Calu3 (cell line): ENCODE results near the gene RPL28. TPM values are rescaled to one million over a fixed set of nuclear protein-coding genes. Genes with fewer than 3 reads are reported as not detected.
A peak's percentile ranks its signal among the peaks of the same experiment; 100 is the strongest.

Experiments
- BruUV-seq: library from RNA; stranded (reverse); fragments of 400-500 nt; replicated peaks from 2 replicates; lab custom pipeline; 2021; lab: Mats Ljungman, UMichigan
- CTCF ChIA-PET: fragments of 300-600 bp; sonication (Branson Sonifier 250); formaldehyde crosslinking; loops from one replicate; lab custom pipeline; 2022; ENCODE audit warnings: antibody characterized with exemption; lab: Charles Lee
- DNase-seq: peaks from one replicate; pipeline ENCODE4 v3.0.0; 2022
- H3K27ac Mint-ChIP-seq: one replicate; pipeline ENCODE4 v1.8.0; 2022; ENCODE audit warnings: mixed read lengths; ENCODE audit not compliant: unreplicated experiment
- H3K27me3 Mint-ChIP-seq: one replicate; pipeline ENCODE4 v1.8.0; 2022; ENCODE audit warnings: mixed read lengths; ENCODE audit not compliant: unreplicated experiment
- H3K36me3 Mint-ChIP-seq: one replicate; pipeline ENCODE4 v1.8.0; 2022; ENCODE audit warnings: mild to moderate bottlenecking, moderate library complexity, mixed read lengths; ENCODE audit not compliant: insufficient read depth, unreplicated experiment
- H3K4me1 Mint-ChIP-seq: one replicate; pipeline ENCODE4 v1.8.0; 2022; ENCODE audit warnings: mild to moderate bottlenecking, low read depth, mixed read lengths; ENCODE audit not compliant: unreplicated experiment
- H3K4me3 Mint-ChIP-seq: one replicate; pipeline ENCODE4 v1.8.0; 2022; ENCODE audit warnings: mild to moderate bottlenecking, low read depth, moderate library complexity, mixed read lengths; ENCODE audit not compliant: unreplicated experiment
- H3K9me3 Mint-ChIP-seq: one replicate; pipeline ENCODE4 v1.8.0; 2022; ENCODE audit warnings: low read depth, mixed read lengths; ENCODE audit not compliant: unreplicated experiment
- intact Hi-C: fragments of 100-400 bp; cut with micrococcal nuclease; formaldehyde crosslinking; loops from one replicate; pipeline ENCODE4 v1.10.0; 2022; ENCODE audit not compliant: unreplicated experiment
- total RNA-seq: library from RNA; stranded (reverse); gene quantifications from 2 replicates; pipeline ENCODE4 v1.2.3, GENCODE V29; 2022
- TF ChIP-seq, protein P1 (sequence below): fragments of 200-600 bp; IDR thresholded peaks from one replicate; pipeline ENCODE4 v1.8.0; 2022; ENCODE audit warnings: antibody characterized with exemption; ENCODE audit not compliant: unreplicated experiment

Gene RPL28
- total RNA-seq, 1 experiment from 2014 or later = 1,520 TPM

DNA sequence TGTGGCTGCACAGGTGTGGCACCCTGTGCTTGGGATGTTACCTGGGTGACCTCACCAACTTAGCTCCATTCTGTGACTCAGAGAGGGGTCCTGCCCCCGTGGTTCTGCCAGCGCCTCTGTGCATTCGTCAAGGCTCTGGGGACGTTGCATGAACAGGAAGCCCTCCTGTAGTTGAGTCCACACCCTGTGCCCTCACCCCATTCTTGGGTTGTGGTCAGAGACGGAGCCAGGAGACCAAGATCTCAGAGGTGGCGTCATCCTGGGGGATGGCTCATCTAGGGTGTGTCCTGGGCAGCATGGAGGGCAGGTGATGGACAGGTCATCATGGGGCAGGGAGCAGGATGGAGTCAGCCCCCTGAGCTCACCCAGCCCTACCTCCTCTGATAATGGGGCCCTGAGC lies 33.7 kb upstream of the RPL28 start:
- Mint-ChIP-seq H3K27me3 (peaks cover 62% of the 10 kb centered on the region), H3K9me3 (no peaks in the 10 kb centered on the region), H3K27ac (peak overlapping the region; percentile 63), H3K4me3 (peak overlapping the region; percentile 79), H3K36me3 (peaks cover 29% of the 10 kb centered on the region), H3K4me1 (peaks cover 33% of the 10 kb centered on the region)
- peak; percentile 67 for DNase-seq
- TF ChIP-seq, protein P1, sequence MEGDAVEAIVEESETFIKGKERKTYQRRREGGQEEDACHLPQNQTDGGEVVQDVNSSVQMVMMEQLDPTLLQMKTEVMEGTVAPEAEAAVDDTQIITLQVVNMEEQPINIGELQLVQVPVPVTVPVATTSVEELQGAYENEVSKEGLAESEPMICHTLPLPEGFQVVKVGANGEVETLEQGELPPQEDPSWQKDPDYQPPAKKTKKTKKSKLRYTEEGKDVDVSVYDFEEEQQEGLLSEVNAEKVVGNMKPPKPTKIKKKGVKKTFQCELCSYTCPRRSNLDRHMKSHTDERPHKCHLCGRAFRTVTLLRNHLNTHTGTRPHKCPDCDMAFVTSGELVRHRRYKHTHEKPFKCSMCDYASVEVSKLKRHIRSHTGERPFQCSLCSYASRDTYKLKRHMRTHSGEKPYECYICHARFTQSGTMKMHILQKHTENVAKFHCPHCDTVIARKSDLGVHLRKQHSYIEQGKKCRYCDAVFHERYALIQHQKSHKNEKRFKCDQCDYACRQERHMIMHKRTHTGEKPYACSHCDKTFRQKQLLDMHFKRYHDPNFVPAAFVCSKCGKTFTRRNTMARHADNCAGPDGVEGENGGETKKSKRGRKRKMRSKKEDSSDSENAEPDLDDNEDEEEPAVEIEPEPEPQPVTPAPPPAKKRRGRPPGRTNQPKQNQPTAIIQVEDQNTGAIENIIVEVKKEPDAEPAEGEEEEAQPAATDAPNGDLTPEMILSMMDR = no peak
- no TSS peak for BruUV-seq
- CTCF ChIA-PET = interaction anchor here (0.7 to 3.1 kb wide), 4 partner anchors 13 to 32 kb away, joined by 3 to 13 read pairs (median 4); partner anchors contain the start of genes KMT5C and TMEM238
- intact Hi-C loops = no loop called here

DNA sequence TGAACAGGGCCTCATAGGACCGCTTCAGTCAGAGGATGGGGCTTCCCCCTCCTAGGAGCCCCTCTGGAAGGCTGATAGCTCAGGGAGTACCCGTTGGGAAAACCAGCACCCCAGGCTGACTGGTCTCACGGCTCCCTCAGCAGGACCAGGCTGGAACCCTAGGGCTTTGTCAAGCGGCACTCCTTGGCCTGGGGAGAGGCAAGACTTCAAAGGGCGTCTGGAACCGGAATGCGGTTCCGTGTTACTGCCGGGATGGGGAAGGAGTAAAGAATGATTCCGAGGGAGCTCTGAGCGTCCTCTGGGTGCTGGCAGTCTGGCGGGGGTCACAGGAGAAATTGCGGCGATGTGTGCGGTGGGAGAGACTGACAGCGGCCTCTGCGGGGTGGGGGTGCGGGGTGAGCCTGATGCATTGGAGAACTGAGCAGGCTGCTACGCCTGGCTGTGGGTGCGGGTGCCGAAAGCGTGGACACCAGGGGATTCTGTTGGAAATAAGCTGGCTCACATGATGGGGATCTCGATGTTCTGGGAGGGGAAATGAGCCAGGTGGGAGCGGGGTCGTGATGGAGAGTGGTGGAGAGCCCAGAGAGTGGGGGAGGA lies 33.1 kb upstream of the RPL28 start:
- peaks cover 68% of the 10 kb centered on the region for H3K27me3 Mint-ChIP-seq
- no TSS peak for BruUV-seq
- intact Hi-C loops = no loop called here
- H3K4me3 Mint-ChIP-seq = peak overlapping the region; percentile 79
- H3K4me1 Mint-ChIP-seq = peaks cover 33% of the 10 kb centered on the region
- H3K27ac Mint-ChIP-seq = peak overlapping the region; percentile 63
- CTCF ChIA-PET = interaction anchor here (0.7 to 3.1 kb wide), 4 partner anchors 14 to 31 kb away, joined by 3 to 13 read pairs (median 4); partner anchors contain the start of genes KMT5C and TMEM238
- peaks cover 28% of the 10 kb centered on the region for H3K36me3 Mint-ChIP-seq
- H3K9me3 Mint-ChIP-seq = no peaks in the 10 kb centered on the region
- DNase-seq = no peak
- TF ChIP-seq, protein P1 = no peak

DNA sequence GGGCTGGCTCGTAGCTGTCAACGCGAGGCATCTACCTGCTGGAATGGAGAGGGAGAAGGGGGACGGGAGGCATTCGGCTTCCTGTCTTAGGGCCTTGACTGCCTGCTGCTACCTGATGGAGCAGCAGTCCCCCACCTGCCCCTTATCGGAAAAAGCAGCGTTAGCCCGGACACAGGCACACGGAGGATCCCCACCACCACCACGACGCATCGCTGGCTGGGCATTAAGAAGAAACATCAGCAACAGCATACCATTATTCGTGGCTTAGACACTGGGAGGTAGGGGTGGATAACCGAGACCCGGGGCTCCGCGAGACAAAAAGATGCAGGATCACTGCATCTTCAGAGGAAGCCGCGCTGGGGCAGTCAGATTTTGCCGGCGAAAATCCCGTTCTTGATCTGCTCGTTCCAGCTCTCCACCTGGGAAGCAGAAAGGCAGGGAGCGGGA lies 32.4 kb upstream of the RPL28 start:
- TSS peak; percentile 75 for BruUV-seq
- Mint-ChIP-seq H3K27me3 (peaks cover 75% of the 10 kb centered on the region), H3K4me3 (peak overlapping the region; percentile 79), H3K9me3 (no peaks in the 10 kb centered on the region), H3K4me1 (peaks cover 33% of the 10 kb centered on the region), H3K36me3 (peaks cover 22% of the 10 kb centered on the region), H3K27ac (peak overlapping the region; percentile 63)
- CTCF ChIA-PET = interaction anchor here (1.9 to 3.1 kb wide), 2 partner anchors 14 to 31 kb away, joined by 5 to 13 read pairs; partner anchors contain the start of genes KMT5C and TMEM238
- TF ChIP-seq, protein P1 = no peak
- DNase-seq = no peak
- intact Hi-C loops = no loop called here

DNA sequence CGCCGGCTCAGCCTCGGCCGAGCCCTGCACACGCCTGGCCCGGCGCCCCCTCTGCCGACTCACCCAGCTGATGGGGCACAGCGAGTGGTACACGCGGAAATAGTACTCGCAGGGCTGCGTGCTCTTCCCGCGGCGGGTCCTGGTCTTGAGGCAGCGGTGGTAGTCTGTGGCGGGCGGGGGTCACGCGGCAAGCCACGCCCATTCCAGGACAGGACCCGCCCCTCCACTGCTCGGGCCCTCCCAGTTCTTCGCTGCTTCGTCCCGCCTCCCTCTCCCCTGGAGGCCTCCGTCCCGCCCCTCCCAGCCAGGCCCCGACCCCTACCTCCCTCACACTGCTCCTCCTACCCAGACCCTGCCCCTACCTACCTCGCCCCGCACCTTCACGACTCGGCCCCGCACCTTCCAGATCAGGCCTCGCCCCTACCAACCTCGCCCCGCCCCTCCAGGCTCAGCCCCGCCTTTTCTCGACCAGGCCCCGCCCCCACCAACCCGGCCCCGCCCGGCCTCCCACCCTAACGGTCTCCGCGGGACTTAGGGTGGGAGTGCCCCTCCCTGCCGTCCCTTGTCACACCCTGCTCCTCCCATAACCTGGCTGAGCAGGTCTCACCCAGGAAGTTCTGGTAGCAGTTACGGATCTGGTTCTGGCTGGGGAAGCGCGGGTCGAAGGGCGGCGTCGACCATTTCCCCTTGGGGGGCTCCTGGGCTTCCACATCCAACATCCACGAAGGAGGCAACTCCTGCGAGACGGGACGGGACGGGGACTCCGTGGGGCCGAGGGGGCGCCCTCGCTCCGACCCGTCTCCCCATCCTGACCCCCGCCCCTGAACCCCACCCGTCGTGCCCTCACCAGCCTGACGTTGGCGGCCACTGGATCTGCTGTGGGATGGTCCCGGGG lies 31.7 kb upstream of the RPL28 start:
- Mint-ChIP-seq H3K27me3 (peaks cover 82% of the 10 kb centered on the region), H3K36me3 (peaks cover 22% of the 10 kb centered on the region), H3K4me3 (peak overlapping the region; percentile 79), H3K4me1 (peaks cover 33% of the 10 kb centered on the region), H3K9me3 (no peaks in the 10 kb centered on the region), H3K27ac (no peak overlapping the region)
- TF ChIP-seq, protein P1 = no peak
- BruUV-seq = no TSS peak
- CTCF ChIA-PET = interaction anchor here (0.8 to 3.1 kb wide), 2 partner anchors 15 to 283 kb away, joined by 4 to 13 read pairs; partner anchors contain the start of gene KMT5C
- intact Hi-C loops = no loop called here
- peak; percentile 84 for DNase-seq
